Uterus (tissue), 4 donors: ENCODE results near the gene BRINP3. TPM values are rescaled to one million over a fixed set of nuclear protein-coding genes. Genes with fewer than 3 reads are reported as not detected.
"Not testable (repeated sequence)": the region's sequence is repeated elsewhere in the genome, so short reads cannot be mapped to it uniquely, and the experiment has no call there.

ENCODE experiments used
- DNase-seq, 2 donors: peaks; one replicate each; pipeline ENCODE4 v3.0.0-alpha.2; 2019 to 2020
- H3K27ac ChIP-seq, 2 donors: fragments of 200-600 bp; sonication (generic); 1 replicate in 1 of 2; 2 replicates in 1 of 2; pipeline ENCODE4 v1.5.1; 2016 to 2018
- H3K27me3 ChIP-seq, 2 donors: fragments of 200-600 bp; sonication (generic); one replicate each; pipeline ENCODE4 v1.5.1; 2018 to 2019; ENCODE audit warnings: control low read depth in 1 of 2
- H3K36me3 ChIP-seq, 2 donors: fragments of 200-600 bp; sonication (generic); one replicate each; pipeline ENCODE4 v1.5.1; 2019; ENCODE audit warnings: control low read depth in 1 of 2
- H3K4me1 ChIP-seq, 2 donors: fragments of 200-600 bp; sonication (generic); one replicate each; pipeline ENCODE4 v1.5.1; 2018 to 2019; ENCODE audit warnings: control low read depth in 1 of 2
- H3K4me3 ChIP-seq, 2 donors: fragments of 200-600 bp; sonication (generic); 1 replicate in 1 of 2; 2 replicates in 1 of 2; pipeline ENCODE4 v1.5.1; 2018 to 2019; ENCODE audit warnings: mild to moderate bottlenecking in 1 of 2
- H3K9me3 ChIP-seq, 2 donors: fragments of 200-600 bp; sonication (generic); one replicate each; pipeline ENCODE4 v1.5.1; 2019; ENCODE audit warnings: control low read depth in 1 of 2
- POLR2A ChIP-seq, 2 donors: fragments of 450-650 bp; IDR thresholded peaks; one replicate each; pipeline ENCODE4 v1.6.1; 2016; ENCODE audit warnings: antibody characterized with exemption in 2 of 2, mild to moderate bottlenecking in 1 of 2, moderate library complexity in 1 of 2
- intact Hi-C: fragments of 100-400 bp; cut with DNase I; formaldehyde crosslinking; loops from one replicate; pipeline ENCODE4 v1.15.1; 2023; ENCODE audit warnings: low total_unique reads
- total RNA-seq, 4 donors: library from RNA; depleted of rRNA in 3 of 4; stranded (reverse); fragments of >200 nt in 3 of 4; gene quantifications; one replicate each; pipeline versions ENCODE4 v1.1.0 to v1.2.4, GENCODE V29; 2014 to 2023
- TF ChIP-seq, protein P1 (sequence below), 4 experiments: fragments of 200-600 bp in 2 of 4; fragments of 450-650 bp in 2 of 4; sonication (generic) in 2 of 4; IDR thresholded peaks; one replicate each; pipeline ENCODE4 v1.5.1; 2016 to 2019; ENCODE audit warnings: antibody characterized with exemption in 4 of 4, mild to moderate bottlenecking in 2 of 4, moderate library complexity in 1 of 4
- donor health status: DM: yes; HTN: yes; CAD: no.

BRINP3 gene
- total RNA-seq: 10 to 100 TPM in 1 of 4 donors, under 1 TPM in 2, not detected in 1; under 0.01 to 39.7 (median 0.76) TPM

- Histone ChIP-seq H3K9me3 (no peaks in the 10 kb centered on the region), H3K27me3 (peaks cover 0 to 24% of the 10 kb centered on the region in 2 donors), H3K4me3 (peak within 1 kb of the TSS in 1 of 2 donors; percentile 11), H3K36me3 (no peaks in the 10 kb centered on the region), H3K4me1 (no peaks in the 10 kb centered on the region), H3K27ac (no peak within 1 kb of the TSS)
- intact Hi-C loops: no loop called here
- no peak for TF ChIP-seq POLR2A (IDR thresholded peaks at IDR 0.05)
- TF ChIP-seq, protein P1, sequence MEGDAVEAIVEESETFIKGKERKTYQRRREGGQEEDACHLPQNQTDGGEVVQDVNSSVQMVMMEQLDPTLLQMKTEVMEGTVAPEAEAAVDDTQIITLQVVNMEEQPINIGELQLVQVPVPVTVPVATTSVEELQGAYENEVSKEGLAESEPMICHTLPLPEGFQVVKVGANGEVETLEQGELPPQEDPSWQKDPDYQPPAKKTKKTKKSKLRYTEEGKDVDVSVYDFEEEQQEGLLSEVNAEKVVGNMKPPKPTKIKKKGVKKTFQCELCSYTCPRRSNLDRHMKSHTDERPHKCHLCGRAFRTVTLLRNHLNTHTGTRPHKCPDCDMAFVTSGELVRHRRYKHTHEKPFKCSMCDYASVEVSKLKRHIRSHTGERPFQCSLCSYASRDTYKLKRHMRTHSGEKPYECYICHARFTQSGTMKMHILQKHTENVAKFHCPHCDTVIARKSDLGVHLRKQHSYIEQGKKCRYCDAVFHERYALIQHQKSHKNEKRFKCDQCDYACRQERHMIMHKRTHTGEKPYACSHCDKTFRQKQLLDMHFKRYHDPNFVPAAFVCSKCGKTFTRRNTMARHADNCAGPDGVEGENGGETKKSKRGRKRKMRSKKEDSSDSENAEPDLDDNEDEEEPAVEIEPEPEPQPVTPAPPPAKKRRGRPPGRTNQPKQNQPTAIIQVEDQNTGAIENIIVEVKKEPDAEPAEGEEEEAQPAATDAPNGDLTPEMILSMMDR (IDR thresholded peaks at IDR 0.05): no peak
- DNase-seq: no peak
These were observed at the start of gene BRINP3 for GRCh38 chr1:190477762-190478148. Gene BRINP3 (minus strand): TSS chr1:190477864.

DNA sequence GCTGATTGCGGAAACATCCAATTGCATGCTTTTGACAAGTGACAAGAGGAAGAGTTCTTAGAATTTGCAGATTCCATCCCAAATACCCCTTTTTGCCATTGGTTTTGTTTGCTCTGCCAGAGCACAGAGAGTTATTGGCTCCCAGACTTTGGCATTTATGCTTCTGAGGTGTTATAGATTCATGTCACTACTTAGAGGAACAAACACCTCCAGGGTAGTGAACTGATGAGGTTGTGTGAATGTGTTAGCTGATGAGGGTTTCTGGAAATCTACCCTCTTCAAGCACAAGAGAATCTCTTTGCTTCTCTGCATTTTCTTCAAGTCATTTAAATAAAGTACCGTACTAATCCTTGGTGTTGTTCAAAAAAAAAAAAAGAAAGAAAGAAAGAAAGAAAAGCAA, 33.9 kb upstream of the BRINP3 start:
- H3K4me1 ChIP-seq: no peaks in the 10 kb centered on the region
- H3K27me3 ChIP-seq: no peaks in the 10 kb centered on the region
- no peaks in the 10 kb centered on the region for H3K36me3 ChIP-seq
- H3K27ac ChIP-seq: no peak overlapping the region
- H3K9me3 ChIP-seq: no peaks in the 10 kb centered on the region
- no peak overlapping the region for H3K4me3 ChIP-seq
- intact Hi-C loops: no loop called here
- no peak for TF ChIP-seq POLR2A (IDR thresholded peaks at IDR 0.05)
- TF ChIP-seq, protein P1 (IDR thresholded peaks at IDR 0.05): no peak
- no peak for DNase-seq

- Histone ChIP-seq H3K4me3 (no peak overlapping the region), H3K27ac (no peak overlapping the region), H3K4me1 (no peaks in the 10 kb centered on the region), H3K36me3 (no peaks in the 10 kb centered on the region), H3K9me3 (no peaks in the 10 kb centered on the region), H3K27me3 (no peaks in the 10 kb centered on the region)
- DNase-seq: no peak
- intact Hi-C loops: no loop called here
- TF ChIP-seq POLR2A (IDR thresholded peaks at IDR 0.05): no peak
- TF ChIP-seq, protein P1 (IDR thresholded peaks at IDR 0.05): no peak
These were observed 29.7 kb upstream of the BRINP3 start for GRCh38 chr1:190507357-190507756.

DNA sequence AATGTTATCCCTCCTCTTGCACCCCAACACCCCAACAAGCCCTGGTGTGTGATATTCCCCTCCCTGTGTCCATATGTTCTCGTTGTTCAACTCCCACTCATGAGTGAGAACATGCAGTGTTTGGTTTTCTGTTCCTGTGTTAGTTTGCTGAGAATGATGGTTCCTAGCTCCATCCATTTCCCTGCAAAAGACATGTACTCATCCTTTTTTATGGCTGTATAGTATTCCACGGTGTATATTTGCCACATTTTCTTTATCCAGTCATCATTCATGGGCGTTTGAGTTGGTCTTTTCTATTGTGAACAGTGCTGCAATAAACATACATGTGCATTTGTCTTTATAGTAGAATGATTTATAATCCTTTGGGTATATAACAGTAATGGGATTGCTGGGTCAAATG, 26.9 kb upstream of the BRINP3 start:
- H3K4me3 ChIP-seq, H3K36me3 ChIP-seq, H3K9me3 ChIP-seq, H3K4me1 ChIP-seq, DNase-seq, H3K27me3 ChIP-seq, H3K27ac ChIP-seq, intact Hi-C loops: not testable (repeated sequence)

- Histone ChIP-seq H3K27me3 (no peaks in the 10 kb centered on the region), H3K9me3 (no peaks in the 10 kb centered on the region), H3K36me3 (no peaks in the 10 kb centered on the region), H3K27ac (no peak overlapping the region), H3K4me3 (no peak overlapping the region), H3K4me1 (no peaks in the 10 kb centered on the region)
- intact Hi-C loops: no loop called here
- TF ChIP-seq, protein P1 (IDR thresholded peaks at IDR 0.05): no peak
- TF ChIP-seq POLR2A (IDR thresholded peaks at IDR 0.05): no peak
- no peak for DNase-seq
These were observed 19.9 kb upstream of the BRINP3 start for GRCh38 chr1:190497565-190497964.

DNA sequence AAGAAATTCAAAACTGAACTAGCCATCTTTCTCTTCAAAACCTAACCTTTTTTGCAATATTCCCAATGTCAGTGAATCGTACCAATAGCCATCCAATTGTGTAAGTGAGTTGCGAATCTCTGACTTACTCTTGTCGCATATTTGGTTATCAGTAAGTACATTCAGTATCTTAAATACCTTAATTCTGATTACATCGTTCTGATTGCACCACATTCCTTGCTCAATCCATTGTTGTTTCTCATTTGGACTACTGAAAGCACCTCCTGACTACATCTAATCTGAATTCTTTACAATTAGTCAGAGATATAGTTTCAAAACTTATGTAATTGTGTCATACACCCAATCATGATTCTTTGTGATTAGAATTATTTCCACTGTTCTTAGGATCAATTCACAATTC, 16.8 kb upstream of the BRINP3 start:
- no peak for TF ChIP-seq POLR2A (IDR thresholded peaks at IDR 0.05)
- TF ChIP-seq, protein P1 (IDR thresholded peaks at IDR 0.05): no peak
- H3K27ac ChIP-seq: no peak overlapping the region
- no peaks in the 10 kb centered on the region for H3K9me3 ChIP-seq
- no peak for DNase-seq
- H3K27me3 ChIP-seq: no peaks in the 10 kb centered on the region
- intact Hi-C loops: no loop called here
- no peaks in the 10 kb centered on the region for H3K4me1 ChIP-seq
- no peaks in the 10 kb centered on the region for H3K36me3 ChIP-seq
- no peak overlapping the region for H3K4me3 ChIP-seq
